DMS153 (cell line): ENCODE data around the gene LRRC3.
A peak's percentile ranks its signal among the peaks of the same experiment; 100 is the strongest.

Experiments
- DNase-seq: peaks from one replicate; lab custom pipeline; 2025; lab: John Stamatoyannopoulos, UW

LRRC3 gene

DNA sequence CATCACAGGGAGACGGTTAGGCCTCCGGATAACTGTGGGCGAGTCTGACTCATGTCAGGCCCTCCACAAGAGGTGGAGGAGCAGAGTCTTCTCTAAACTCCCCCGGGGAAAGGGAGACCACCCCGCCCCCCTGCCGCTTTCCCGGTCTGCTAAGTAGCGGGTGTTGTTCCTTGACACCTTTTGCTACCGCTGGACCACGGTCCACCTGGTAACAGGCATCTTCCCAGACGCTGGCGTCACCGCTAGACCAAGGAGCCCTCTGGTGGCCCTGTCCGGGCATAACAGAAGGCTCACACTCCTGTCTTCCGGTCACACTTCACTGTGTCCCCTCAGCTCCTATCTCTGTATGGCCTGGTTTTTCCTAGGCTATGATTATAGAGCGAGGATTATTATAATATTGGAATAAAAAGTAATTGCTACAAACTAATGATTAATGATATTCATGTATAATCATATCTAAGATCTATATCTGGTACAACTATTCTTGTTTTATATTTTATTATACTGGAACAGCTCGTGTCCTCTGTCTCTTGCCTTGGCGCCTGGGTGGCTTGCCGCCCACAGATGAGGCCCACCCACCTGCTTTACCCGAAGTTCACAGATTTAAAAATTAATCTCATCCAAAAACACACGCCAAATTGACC, 24.4 kb downstream of the LRRC3 start:
- DNase-seq: peak; percentile 5

GRCh38 chr21:44480200-44481053, 25.1 kb downstream of the LRRC3 start:
- DNase-seq: no peak

- no peak for DNase-seq
These were observed 27.4 kb downstream of the LRRC3 start for GRCh38 chr21:44482581-44483287.

- DNase-seq: no peak
These were observed 28.3 kb downstream of the LRRC3 start for GRCh38 chr21:44483288-44484237.

- DNase-seq: no peak
These were observed 29.4 kb downstream of the LRRC3 start for GRCh38 chr21:44484498-44485253.

- DNase-seq: peak; percentile 65
These were observed 30.0 kb downstream of the LRRC3 start for GRCh38 chr21:44485254-44485793.

DNA sequence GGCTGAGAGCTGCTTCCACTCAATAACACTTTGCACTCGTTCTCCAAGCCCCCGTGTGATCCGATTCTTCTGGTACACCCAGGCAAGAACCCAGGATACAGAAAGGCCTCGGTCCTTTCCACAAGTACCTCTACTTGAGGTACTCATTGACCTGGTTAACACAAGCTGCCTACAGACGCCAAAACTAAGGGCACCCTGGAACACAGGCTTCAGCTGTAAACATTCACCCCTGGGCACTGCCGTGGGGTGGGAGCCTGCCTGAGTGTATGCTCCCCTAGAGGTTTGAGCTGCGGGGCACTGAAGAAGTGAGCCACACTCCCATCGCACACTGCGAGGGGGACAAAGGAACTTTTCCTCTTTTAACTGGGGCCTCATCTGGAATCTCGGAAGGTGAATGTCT, 30.5 kb downstream of the LRRC3 start:
- DNase-seq: no peak

DNA sequence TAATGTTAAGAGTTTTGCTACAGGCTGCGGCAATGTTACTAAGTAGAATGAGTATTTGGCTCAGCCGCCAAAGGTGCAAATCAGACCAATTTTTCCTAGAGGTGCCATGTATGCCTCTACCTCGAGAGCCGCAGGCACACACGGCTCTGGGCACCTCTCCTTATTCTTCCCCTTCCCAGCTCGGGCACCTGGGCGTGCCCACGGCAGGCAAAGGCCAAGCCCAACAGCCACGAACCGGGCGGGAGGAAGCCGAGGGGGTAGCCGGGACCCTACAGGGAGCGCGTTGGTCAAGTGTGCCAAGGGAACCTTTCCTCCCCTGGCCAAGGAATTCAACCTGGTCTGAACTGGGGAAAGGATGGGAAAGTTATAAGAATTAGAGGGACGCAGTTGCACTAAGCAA, 31.0 kb downstream of the LRRC3 start:
- DNase-seq: no peak

DNA sequence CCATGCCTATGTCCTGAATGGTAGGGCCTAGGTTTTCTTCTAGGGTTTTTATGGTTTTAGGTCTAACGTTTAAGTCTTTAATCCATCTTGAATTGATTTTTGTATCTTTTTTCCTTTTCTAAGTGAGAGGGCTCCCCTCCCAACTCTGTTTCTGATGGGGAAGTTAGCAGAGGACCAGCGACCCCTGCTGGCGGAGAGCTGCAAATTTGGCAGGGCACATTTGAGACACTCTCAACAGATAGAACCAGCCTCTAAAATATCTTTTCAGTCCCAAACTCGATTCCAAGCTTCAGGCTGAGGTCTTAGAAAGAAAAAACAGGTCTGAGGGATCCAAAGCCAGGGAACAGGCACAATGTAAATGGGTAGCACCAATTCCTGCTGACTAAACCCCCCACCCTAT, 32.5 kb downstream of the LRRC3 start:
- no peak for DNase-seq

DNA sequence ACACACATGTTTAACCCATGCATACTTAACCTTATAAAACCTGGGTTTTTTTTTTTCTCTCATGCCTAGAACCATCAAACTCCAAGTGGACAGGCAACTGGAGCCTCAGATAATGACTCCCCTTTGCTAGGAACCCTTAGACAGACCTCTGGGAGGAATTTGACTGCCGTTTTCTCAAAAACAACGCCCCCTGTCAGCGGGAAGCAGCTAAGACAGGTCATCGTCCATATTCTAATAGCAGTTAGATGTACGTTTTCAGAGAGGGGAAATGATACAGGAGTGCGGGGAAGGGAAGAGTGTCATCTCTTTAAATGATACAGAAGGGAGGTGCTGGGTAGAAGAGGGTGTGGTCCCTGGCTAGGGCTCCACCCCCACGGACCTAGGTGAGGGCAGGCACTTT, 34.7 kb downstream of the LRRC3 start:
- no peak for DNase-seq

DNA sequence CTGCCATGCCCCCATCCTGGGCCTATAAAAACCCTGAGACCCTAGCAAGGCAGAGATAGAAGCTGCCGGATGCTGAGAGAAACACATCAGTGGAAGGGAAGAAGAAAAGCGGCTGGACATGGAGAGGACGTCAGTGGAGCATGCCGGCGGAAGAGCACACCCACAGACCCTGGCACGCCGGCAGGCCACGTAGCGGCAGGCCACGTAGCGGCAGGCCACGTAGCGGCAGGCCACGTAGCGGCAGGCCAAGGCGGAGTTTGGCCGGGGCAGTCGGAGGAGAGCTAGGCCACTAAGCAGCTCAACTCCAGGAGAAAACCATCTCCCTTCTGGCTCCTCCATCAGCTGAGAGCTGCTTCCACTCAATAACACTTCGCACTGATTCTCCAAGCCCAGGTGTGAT, 35.1 kb downstream of the LRRC3 start:
- DNase-seq: no peak

- DNase-seq: no peak
These were observed 35.5 kb downstream of the LRRC3 start for GRCh38 chr21:44490816-44491215.

GRCh38 chr21:44492567-44493385, 37.5 kb downstream of the LRRC3 start:
- DNase-seq: no peak

GRCh38 chr21:44494418-44494817, 39.1 kb downstream of the LRRC3 start:
- DNase-seq: no peak

GRCh38 chr21:44494956-44495355, 39.6 kb downstream of the LRRC3 start:
- no peak for DNase-seq

GRCh38 chr21:44495611-44496563, 40.6 kb downstream of the LRRC3 start:
- no peak for DNase-seq

- peak; percentile 40 for DNase-seq
These were observed 41.5 kb downstream of the LRRC3 start for GRCh38 chr21:44496564-44497550.
